ENCODE data around the gene VARS1.
A peak's percentile ranks its signal among the peaks of the same experiment; 100 is the strongest.
"Not testable (repeated sequence)": the region's sequence is repeated elsewhere in the genome, so short reads cannot be mapped to it uniquely, and the experiment has no call there.

The VARS1 gene

GRCh38 chr6:31822036-31822821 is 26.7 kb upstream of the VARS1 start:
- peak in 2 of 3 experiments; percentile 45 for DNase-seq (ENCODE audit: low read depth in 3 of 3)

GRCh38 chr6:31821301-31822035 is 25.9 kb upstream of the VARS1 start:
- peak in 2 of 3 experiments; percentile 47 to 54 for DNase-seq (ENCODE audit: low read depth in 3 of 3)

DNA sequence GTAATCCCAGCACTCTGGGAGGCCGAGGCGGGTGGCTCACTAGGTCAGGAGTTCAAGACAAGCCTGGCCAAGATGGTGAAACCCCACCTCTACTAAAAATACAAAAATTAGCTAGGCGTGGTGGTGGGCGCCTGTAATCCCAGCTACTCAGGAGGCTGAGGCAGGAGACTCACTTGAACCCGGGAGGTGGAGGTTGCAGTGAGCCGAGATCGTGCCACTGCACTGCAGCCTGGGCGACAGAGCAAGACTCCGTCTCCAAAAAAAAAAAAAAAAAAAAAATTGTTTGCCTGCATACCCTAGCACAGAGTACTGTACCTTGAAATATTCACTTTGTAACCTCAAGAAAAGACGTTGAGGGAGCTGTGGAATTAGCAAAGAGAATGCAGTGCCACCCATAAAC is 24.8 kb upstream of the VARS1 start:
- DNase-seq (ENCODE audit: low read depth in 3 of 3), result not testable (repeated sequence)

DNA sequence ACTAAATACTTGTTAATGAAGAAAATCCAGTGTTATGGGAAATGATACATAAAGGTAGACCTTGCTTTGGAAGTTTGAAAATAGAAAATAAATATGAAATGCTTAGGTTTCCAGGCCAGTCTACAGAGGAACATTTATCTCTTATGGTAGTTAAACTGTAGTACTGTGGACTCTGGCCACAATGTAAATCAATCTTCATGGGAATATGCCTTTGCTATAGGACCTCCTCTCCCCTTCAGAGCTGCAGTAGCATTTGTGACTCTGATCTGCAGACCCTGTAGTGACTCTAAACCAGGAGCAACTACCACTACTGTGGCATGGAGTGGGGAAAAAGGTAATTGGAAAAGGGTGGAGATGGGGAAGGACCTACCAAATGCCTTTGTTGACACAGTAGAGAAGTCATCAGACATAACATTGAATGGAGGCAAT is 24.3 kb upstream of the VARS1 start:
- no peak for DNase-seq (ENCODE audit: low read depth in 3 of 3)

GRCh38 chr6:31817929-31818511 is 22.5 kb upstream of the VARS1 start:
- DNase-seq (ENCODE audit: low read depth in 3 of 3), result not testable (repeated sequence)

- not testable (repeated sequence) for DNase-seq (ENCODE audit: low read depth in 3 of 3)
Measured at GRCh38 chr6:31817133-31817928, 21.8 kb upstream of the VARS1 start.

DNA sequence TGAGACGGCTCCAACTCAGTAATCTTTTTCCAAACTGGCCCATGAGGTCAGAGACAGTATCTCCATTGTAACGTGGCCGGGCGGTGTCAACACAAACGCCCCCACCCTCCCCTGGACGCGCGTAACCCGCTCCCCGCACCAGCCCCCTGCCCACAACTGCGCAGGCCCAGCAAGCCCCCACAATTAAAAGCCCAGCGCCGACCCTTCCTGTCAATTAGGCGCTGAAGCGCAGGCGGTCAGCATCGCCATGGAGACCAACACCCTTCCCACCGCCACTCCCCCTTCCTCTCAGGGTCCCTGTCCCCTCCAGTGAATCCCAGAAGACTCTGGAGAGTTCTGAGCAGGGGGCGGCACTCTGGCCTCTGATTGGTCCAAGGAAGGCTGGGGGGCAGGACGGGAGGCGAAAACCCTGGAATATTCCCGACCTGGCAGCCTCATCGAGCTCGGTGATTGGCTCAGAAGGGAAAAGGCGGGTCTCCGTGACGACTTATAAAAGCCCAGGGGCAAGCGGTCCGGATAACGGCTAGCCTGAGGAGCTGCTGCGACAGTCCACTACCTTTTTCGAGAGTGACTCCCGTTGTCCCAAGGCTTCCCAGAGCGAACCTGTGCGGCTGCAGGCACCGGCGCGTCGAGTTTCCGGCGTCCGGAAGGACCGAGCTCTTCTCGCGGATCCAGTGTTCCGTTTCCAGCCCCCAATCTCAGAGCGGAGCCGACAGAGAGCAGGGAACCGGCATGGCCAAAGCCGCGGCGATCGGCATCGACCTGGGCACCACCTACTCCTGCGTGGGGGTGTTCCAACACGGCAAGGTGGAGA is 19.7 kb upstream of the VARS1 start, which contains the start of the genes HSPA1A and HSPA1L:
Gene HSPA1A, plus strand, starts transcription at position 519 of the 814 bp plus-strand sequence. Its CDS starts 214 bp downstream, at position 733.
Gene HSPA1L, minus strand, starts transcription at position 259 of the 814 bp plus-strand sequence. CDS start 3,311 bp downstream, outside the sequence.
- peak in 1 of 3 experiments; percentile 45 for DNase-seq (ENCODE audit: low read depth in 3 of 3)

- DNase-seq (ENCODE audit: low read depth in 3 of 3), result peak in 2 of 3 experiments; percentile 47 to 49
Measured at GRCh38 chr6:31814677-31815024, 19.1 kb upstream of the VARS1 start.

DNA sequence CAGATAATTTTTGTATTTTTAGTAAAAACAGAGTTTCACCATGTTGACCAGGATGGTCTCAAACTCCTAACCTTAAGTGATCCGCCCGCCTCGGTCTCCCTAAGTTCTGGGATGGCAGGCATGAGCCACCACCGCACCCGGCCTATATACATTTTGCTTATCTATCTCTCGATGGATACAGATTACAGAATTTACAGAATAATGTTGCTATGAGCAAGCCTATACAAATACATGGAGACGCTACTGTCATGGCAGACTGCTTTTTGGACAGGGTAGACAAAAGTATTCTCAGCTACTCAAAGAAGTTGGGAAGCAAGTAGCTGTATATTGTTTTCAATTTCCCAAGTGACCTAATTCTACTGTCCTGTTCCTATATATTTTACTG is 17.9 kb upstream of the VARS1 start:
- no peak for DNase-seq (ENCODE audit: low read depth in 3 of 3)

- no peak for DNase-seq (ENCODE audit: low read depth in 3 of 3)
Measured at GRCh38 chr6:31811645-31812044, 16.1 kb upstream of the VARS1 start.

GRCh38 chr6:31808599-31808998 is 13.0 kb upstream of the VARS1 start:
- not testable (repeated sequence) for DNase-seq (ENCODE audit: low read depth in 3 of 3)

- DNase-seq (ENCODE audit: low read depth in 3 of 3), result peak; percentile 93 to 97 (median 95)
Measured at GRCh38 chr6:31806470-31807272, 11.1 kb upstream of the VARS1 start, which contains the start of gene LSM2. Gene LSM2, minus strand, starts transcription at chr6:31806966. Its CDS starts 209 bp downstream, at chr6:31806757.

DNA sequence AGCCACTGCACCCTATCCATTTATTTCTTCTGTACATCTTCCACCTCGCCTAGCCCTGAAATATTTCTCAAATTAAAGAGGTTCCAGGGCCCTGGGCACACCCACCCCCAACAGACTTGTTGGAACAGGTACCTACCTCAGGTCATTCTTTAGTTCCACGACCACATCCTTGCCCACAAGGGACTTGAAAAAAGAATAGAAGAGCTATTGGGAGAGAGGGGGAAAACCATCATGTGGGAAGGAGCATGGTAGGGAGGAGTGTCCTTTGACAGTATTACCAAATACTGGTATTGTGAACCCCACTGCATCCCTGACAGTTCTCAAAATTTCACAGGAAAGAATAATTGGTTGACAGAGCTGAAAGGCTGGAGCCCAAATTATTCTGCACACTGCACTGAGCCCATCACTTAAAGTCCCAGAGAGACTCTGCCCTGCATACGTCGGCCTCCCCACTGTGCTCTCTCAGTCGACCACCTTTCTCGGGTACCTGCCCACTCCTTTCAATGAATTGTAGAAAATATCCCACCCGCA is 10.5 kb upstream of the VARS1 start:
- no peak for DNase-seq (ENCODE audit: low read depth in 3 of 3)

DNA sequence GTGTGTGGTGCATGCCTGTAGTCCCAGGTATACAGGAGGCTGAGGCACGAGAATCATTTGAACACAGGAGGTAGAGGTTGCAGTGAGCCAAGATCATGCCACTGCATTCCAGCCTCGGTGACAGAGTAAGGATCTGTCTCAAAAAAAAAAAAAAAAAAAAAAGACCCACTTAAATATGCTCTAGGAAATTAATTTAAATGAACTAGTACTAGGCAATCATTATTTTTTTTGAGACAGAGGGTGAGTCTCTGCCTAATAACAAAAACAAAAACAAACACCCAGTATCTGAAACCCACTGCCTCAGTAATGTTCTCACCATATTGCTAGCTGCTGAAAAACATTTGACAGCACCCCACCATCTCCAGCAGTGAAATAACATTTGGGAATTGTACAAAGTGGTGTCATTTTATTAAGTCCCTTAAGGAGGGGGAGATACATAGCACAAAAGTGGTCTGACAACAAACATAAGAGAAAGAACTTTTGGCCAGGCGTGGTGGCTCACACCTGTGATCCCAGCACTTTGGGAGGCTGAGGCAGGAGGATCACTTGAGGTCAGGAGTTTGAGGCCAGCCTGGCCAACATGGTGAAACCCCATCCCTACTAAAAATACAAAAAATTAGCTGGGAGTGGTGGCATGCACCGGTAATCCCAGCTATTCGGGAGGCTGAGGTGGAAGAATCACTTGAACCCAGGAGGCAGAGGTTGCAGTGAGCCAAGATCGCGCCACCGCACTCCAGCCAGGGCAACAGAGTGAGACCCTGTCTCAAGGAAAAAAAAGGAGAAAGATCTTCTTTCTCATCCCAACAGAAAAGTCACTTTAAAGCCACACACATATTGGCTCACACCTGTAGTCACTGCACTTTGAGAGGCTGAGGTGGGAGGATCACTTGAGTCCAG is 5.7 kb upstream of the VARS1 start:
- not testable (repeated sequence) for DNase-seq (ENCODE audit: low read depth in 3 of 3)

DNA sequence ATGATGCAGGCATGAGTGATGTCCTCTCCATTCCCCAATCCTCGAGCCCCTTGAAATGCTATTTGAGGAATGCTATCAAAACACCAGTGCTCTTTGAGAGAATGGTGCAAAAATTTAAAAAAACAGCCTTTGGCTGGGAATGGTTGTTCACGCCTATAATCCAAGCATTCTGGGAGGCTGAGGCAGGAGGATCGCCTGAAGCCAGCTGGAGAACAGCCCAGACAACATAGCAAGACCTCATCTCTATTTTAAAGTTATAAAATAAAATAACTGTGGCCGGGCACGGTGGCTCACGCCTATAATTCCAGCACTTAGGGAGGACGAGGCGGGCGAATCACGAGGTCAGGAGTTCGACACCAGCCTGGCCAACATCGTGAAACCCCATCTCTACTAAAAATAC is 4.2 kb upstream of the VARS1 start:
- no peak for DNase-seq (ENCODE audit: low read depth in 3 of 3)

DNA sequence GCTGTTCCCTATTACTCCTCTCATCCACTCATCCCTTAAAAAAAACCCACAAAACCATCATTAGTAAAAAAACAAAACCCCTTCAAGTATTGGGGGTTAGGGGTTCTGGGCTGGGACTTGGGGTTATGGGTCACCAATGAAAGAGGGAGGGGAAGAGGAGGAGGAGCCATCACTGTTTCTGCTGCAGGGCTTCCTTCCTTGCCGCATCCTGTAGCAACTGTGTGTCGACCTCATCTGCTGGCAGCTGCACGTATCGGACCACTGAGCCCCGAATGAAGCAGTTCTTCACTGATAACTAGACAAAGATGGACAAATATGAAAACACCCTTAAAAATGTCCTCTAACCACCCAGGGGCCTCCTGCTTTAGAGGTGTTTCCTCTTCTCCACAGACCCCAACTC is 2.0 kb upstream of the VARS1 start:
- DNase-seq (ENCODE audit: low read depth in 3 of 3), result no peak

DNA sequence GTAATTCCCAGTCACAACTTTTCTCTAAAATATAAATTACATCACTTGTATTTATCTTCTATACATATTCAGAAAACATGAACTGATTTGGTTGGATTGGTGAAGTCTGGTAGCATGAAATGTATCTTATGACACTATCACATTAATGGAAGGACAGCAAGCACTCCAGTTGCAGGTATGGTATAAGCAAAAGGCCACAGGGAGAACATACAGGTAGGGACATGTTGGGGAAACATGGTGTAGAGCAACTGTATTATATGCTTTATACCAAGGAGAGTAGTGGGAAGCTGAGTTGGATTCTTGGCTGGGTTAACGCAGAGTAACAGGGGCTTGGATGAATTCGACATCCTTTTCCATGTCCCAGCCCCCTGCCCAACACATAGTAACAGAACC is 1.4 kb upstream of the VARS1 start:
- no peak for DNase-seq (ENCODE audit: low read depth in 3 of 3)

- no peak for DNase-seq (ENCODE audit: low read depth in 3 of 3)
Measured at GRCh38 chr6:31794866-31795615, 511 bp downstream of the VARS1 start.
